ENCODE results near the gene PHF12.
A peak's percentile ranks its signal among the peaks of the same experiment; 100 is the strongest.

Gene PHF12

DNA sequence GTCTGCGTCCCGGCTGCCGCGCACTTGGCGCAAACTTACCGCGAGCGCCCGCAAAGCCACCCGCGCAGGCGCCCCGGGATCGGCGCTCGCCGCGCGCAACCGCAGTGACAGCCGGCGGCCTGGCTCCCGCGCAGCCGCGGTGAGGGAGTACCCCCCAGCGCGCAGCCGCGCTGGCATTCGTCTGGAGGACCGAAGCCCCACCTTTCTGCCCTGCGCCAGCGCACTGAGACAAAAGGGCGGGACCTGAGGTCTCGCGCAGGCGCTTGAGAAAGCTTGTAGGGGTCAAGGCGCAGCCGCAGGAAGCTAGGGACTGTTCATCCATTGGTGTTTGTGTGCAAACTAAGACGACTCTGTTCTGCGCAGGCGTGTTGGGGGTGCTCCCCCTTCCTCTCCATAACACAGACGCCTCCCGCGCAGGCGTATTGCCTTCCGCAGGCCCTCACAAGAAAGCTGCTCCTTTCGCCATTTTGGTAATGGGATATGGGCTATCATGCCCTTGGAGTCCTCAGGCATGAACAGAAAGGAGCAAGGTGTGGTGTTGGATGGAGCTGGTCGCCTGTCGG lies at the start of gene PHF12:
PHF12 (minus strand) TSS at position 91 of the 563 bp plus-strand sequence. CDS start 558 bp downstream, outside the sequence.
- H3K4me2 ChIP-seq, result peak within 1 kb of the TSS; percentile 83 to 97 (median 91)
- peaks cover 25 to 39% (median 28%) of the 10 kb centered on the region in 11 experiments for H4K20me1 ChIP-seq
- peak within 1 kb of the TSS; percentile 90 to 99 (median 96) for H3K27ac ChIP-seq
- peak within 1 kb of the TSS; percentile 87 to 96 (median 93) for H3K9ac ChIP-seq
- peaks cover 2 to 24% (median 10%) of the 10 kb centered on the region in 11 experiments; a peak in 16 of 22 replicates for H3K36me3 ChIP-seq
- TF ChIP-seq Cebpa-rat (IDR thresholded peaks at IDR 0.05), result no peak
- H3K4me3 ChIP-seq, result peak within 1 kb of the TSS; percentile 87 to 96 (median 92)
- peaks cover 31 to 39% (median 37%) of the 10 kb centered on the region in 10 experiments for H3K4me1 ChIP-seq
- no peaks in the 10 kb centered on the region for H3K27me3 ChIP-seq
- H3K9me3 ChIP-seq (replicated peaks in 1 of 11), result no peaks in the 10 kb centered on the region

- H3K27ac ChIP-seq, result no peak overlapping the region
- H3K4me2 ChIP-seq, result no peak overlapping the region
- H3K36me3 ChIP-seq, result no peaks in the 10 kb centered on the region
- peaks cover 27 to 37% (median 33%) of the 10 kb centered on the region in 11 experiments for H3K27me3 ChIP-seq
- peaks cover 0 to 14% (median 6%) of the 10 kb centered on the region in 10 experiments; a peak in 10 of 20 replicates for H3K4me1 ChIP-seq
- H3K9me3 ChIP-seq (replicated peaks in 1 of 11), result peaks cover 0 to 6% (median 0%) of the 10 kb centered on the region in 11 experiments; a peak in 4 of 22 replicates
- H3K4me3 ChIP-seq, result no peak overlapping the region
- H4K20me1 ChIP-seq, result peaks cover 0 to 36% (median 0%) of the 10 kb centered on the region in 11 experiments; a peak in 7 of 22 replicates
- no peak overlapping the region for H3K9ac ChIP-seq
- TF ChIP-seq Cebpa-rat (IDR thresholded peaks at IDR 0.05), result no peak
Measured at GRCh38 chr17:29000973-29001372, 49.7 kb upstream of the PHF12 start.

DNA sequence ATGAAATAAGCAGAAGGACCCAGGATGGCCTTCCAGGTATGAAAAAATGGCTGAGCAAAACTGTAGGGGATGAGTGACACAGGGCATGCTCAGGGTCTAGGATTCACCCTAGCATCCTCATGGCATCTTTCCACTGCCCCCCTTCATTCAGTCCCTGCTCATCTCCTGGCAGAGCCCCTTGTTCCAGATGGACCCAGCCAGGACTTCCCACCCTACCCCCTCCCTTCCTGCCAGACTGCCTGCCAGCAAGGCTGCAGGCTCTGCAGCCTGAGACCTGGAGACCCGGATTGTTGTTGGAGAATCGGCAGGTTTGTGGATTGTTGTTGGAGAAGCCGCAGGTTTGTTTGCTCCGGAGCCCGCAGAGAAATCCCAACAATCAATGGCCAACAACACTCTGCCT lies 47.9 kb upstream of the PHF12 start:
- TF ChIP-seq Cebpa-rat (IDR thresholded peaks at IDR 0.05), result no peak
- H3K36me3 ChIP-seq, result no peaks in the 10 kb centered on the region
- no peak overlapping the region for H3K4me3 ChIP-seq
- H3K9me3 ChIP-seq (replicated peaks in 1 of 11), result no peaks in the 10 kb centered on the region
- H3K4me1 ChIP-seq, result peaks cover 0 to 13% (median 7%) of the 10 kb centered on the region in 10 experiments; a peak in 10 of 20 replicates
- no peak overlapping the region for H3K9ac ChIP-seq
- H3K4me2 ChIP-seq, result no peak overlapping the region
- peaks cover 0 to 23% (median 0%) of the 10 kb centered on the region in 11 experiments; a peak in 7 of 22 replicates for H4K20me1 ChIP-seq
- no peak overlapping the region for H3K27ac ChIP-seq
- peaks cover 11 to 21% (median 16%) of the 10 kb centered on the region in 11 experiments for H3K27me3 ChIP-seq

GRCh38 chr17:28997806-28998205 lies 46.5 kb upstream of the PHF12 start:
- no peaks in the 10 kb centered on the region for H3K9me3 ChIP-seq (replicated peaks in 1 of 11)
- 0 out of 22 replicates have a peak overlapping the region, but pooled peaks of 1 of the 11 experiments have one; percentile 2 for H3K4me2 ChIP-seq

DNA sequence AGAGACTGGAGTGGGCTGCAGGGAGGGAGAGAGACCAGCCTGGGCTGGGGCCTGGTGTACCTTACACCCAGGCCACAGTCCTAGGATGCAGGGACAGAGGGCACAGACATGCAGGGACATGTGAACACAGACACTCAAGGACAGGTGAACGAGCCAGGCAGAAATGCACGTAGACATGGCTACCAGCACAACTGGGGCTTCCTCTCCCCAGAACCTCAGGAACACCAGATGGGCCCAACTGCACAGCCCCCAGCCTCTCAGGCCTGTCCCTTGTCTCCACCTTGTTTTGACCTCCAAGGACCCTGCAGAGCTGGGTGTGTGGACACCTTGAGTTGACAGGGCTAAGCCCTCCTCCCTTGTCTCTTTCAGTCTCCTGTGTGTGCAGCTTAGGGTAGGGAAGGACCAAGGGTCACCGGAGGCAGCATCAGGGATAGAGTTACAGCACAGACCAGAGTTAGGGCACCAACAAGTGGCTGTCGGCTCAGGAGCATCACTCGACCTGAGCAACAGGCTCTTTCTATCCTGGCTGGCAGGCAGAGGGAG lies 45.3 kb upstream of the PHF12 start:
- peaks cover 0 to 13% (median 7%) of the 10 kb centered on the region in 10 experiments; a peak in 10 of 20 replicates for H3K4me1 ChIP-seq
- no peaks in the 10 kb centered on the region for H3K9me3 ChIP-seq (replicated peaks in 1 of 11)
- no peak for TF ChIP-seq Cebpa-rat (IDR thresholded peaks at IDR 0.05)
- no peaks in the 10 kb centered on the region; a peak in 1 of 22 replicates for H3K27me3 ChIP-seq
- H3K27ac ChIP-seq, result no peak overlapping the region
- no peak overlapping the region for H3K4me3 ChIP-seq
- H3K36me3 ChIP-seq, result no peaks in the 10 kb centered on the region
- H3K9ac ChIP-seq, result no peak overlapping the region
- peaks cover 0 to under 1% (median 0%) of the 10 kb centered on the region in 11 experiments; a peak in 2 of 22 replicates for H4K20me1 ChIP-seq
- peak overlapping the region in 2 of 11 experiments; percentile 20 to 40; a peak in 1 of 22 replicates for H3K4me2 ChIP-seq

More at GRCh38 chr17:28997806-28998205, 46.5 kb upstream of the PHF12 start:
- TF ChIP-seq Cebpa-rat (IDR thresholded peaks at IDR 0.05), result no peak
- Histone ChIP-seq H3K36me3 (no peaks in the 10 kb centered on the region), H3K4me3 (no peak overlapping the region), H3K27ac (no peak overlapping the region), H3K9ac (no peak overlapping the region), H4K20me1 (peaks cover 0 to 11% (median 0%) of the 10 kb centered on the region in 11 experiments; a peak in 3 of 22 replicates), H3K4me1 (peaks cover 0 to 13% (median 7%) of the 10 kb centered on the region in 10 experiments; a peak in 10 of 20 replicates), H3K27me3 (peaks cover 0 to 7% (median 2%) of the 10 kb centered on the region in 11 experiments; a peak in 8 of 22 replicates)

GRCh38 chr17:28993645-28994426 lies 42.5 kb upstream of the PHF12 start:
- Histone ChIP-seq H3K9ac (no peak overlapping the region), H3K36me3 (no peaks in the 10 kb centered on the region), H3K4me3 (no peak overlapping the region), H3K4me1 (peaks cover 0 to 13% (median 7%) of the 10 kb centered on the region in 10 experiments; a peak in 10 of 20 replicates), H3K27me3 (no peaks in the 10 kb centered on the region), H3K27ac (no peak overlapping the region), H3K4me2 (no peak overlapping the region), H4K20me1 (no peaks in the 10 kb centered on the region; a peak in 1 of 22 replicates), H3K9me3 (replicated peaks in 1 of 11) (peaks cover 0 to 7% (median 0%) of the 10 kb centered on the region in 11 experiments; a peak in 1 of 22 replicates)
- no peak for TF ChIP-seq Cebpa-rat (IDR thresholded peaks at IDR 0.05)

GRCh38 chr17:28992625-28993600 lies 41.6 kb upstream of the PHF12 start:
- Histone ChIP-seq H3K27ac (no peak overlapping the region), H3K4me3 (no peak overlapping the region), H3K36me3 (no peaks in the 10 kb centered on the region), H3K4me2 (no peak overlapping the region), H3K27me3 (no peaks in the 10 kb centered on the region), H4K20me1 (no peaks in the 10 kb centered on the region; a peak in 1 of 22 replicates), H3K9ac (no peak overlapping the region), H3K4me1 (peaks cover 0 to 21% (median 7%) of the 10 kb centered on the region in 10 experiments; a peak in 12 of 20 replicates), H3K9me3 (replicated peaks in 1 of 11) (peaks cover 0 to 7% (median 0%) of the 10 kb centered on the region in 11 experiments; a peak in 1 of 22 replicates)
- no peak for TF ChIP-seq Cebpa-rat (IDR thresholded peaks at IDR 0.05)

GRCh38 chr17:28992185-28992584 lies 40.9 kb upstream of the PHF12 start:
- no peak overlapping the region for H3K4me2 ChIP-seq
- H3K4me1 ChIP-seq, result peaks cover 2 to 23% (median 12%) of the 10 kb centered on the region in 10 experiments; a peak in 16 of 20 replicates
- no peak overlapping the region for H3K4me3 ChIP-seq
- H3K27me3 ChIP-seq, result no peaks in the 10 kb centered on the region
- H3K36me3 ChIP-seq, result no peaks in the 10 kb centered on the region
- no peaks in the 10 kb centered on the region; a peak in 1 of 22 replicates for H4K20me1 ChIP-seq
- H3K9me3 ChIP-seq (replicated peaks in 1 of 11), result peaks cover 0 to 7% (median 0%) of the 10 kb centered on the region in 11 experiments; a peak in 1 of 22 replicates
- H3K27ac ChIP-seq, result no peak overlapping the region
- H3K9ac ChIP-seq, result no peak overlapping the region
- TF ChIP-seq Cebpa-rat (IDR thresholded peaks at IDR 0.05), result no peak

All from BLaER1 treated with 17β-estradiol and CSF1 and Interleukin-3, amounts not matched to agents 10 nM and 100 nM (cell line).